ENCODE results near the gene TMPRSS9.

DNA sequence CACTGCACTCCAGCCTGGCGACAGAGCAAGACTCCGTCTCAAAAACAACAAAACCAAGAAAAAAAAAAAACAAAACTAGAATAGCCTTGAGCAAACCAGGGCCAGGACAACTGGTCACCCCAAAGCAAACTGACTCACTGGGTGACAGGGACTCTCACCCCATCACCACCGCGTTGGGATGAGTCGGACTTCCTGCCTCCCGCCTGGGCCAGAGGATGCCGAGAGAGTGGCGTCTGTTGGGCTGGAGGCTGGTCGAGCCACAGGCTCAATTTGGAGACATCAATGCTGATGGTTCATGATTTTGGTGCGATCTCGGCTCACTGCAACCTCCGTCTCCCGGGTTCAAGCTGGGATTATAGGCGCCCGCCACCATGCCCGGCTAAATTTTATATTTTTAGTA lies 11.6 kb downstream of the TMPRSS9 start:
- TF ChIP-seq CTCF (IDR thresholded peaks at IDR 0.05) (no peak), POLR2A (IDR thresholded peaks at IDR 0.05) (no peak)
